Spleen (tissue), 7 donors: ENCODE measurements around the gene ADRA2B.

ENCODE experiments used
- CTCF ChIP-seq, 11 experiments: fragments of 200-600 bp in 7 of 11; fragments of 450-650 bp in 4 of 11; sonication (generic) in 4 of 11; IDR thresholded peaks in 8 of 11; conservative IDR thresholded peaks in 3 of 11; 1 replicate in 7 of 11; 2 replicates in 4 of 11; pipeline versions ENCODE4 v1.4.0 to v1.8.0; 2016 to 2021; ENCODE audit warnings: antibody characterized with exemption in 11 of 11, inconsistent platforms in 4 of 11, mild to moderate bottlenecking in 1 of 11
- POLR2A ChIP-seq, 3 donors: fragments of 450-650 bp; IDR thresholded peaks; one replicate each; pipeline ENCODE4 v1.5.1; 2017; ENCODE audit warnings: antibody characterized with exemption in 3 of 3, mild to moderate bottlenecking in 1 of 3
- POLR2AphosphoS5 ChIP-seq, 3 donors: sonication (generic); formaldehyde crosslinking; IDR thresholded peaks; one replicate each; pipeline ENCODE4 v1.5.1; 2017; ENCODE audit warnings: antibody characterized with exemption in 3 of 3
- donor health status: DM: no; HTN: no; CAD: no; lungs with moderate emphysema.
- donor health status: DM: no; HTN: no; CAD: no.
- donor health status: DM: no; HTN: no; CAD: no.

- TF ChIP-seq CTCF (IDR thresholded peaks at IDR 0.05 in 8 of 11, conservative IDR thresholded peaks at IDR 0.05 in 3 of 11) (no peak), POLR2A (IDR thresholded peaks at IDR 0.05) (no peak), POLR2AphosphoS5 (IDR thresholded peaks at IDR 0.05) (no peak)
Observed at GRCh38 chr2:96123936-96124335, 7.6 kb upstream of the ADRA2B start.
